Right lobe of liver (tissue), 6 donors: ENCODE results near the gene SH2B2. TPM values are rescaled to one million over a fixed set of nuclear protein-coding genes. Genes with fewer than 3 reads are reported as not detected.
"Not testable (repeated sequence)": the region's sequence is repeated elsewhere in the genome, so short reads cannot be mapped to it uniquely, and the experiment has no call there.

Experiments used
- ATAC-seq, 4 donors: fragments of 200-7000 bp; cut with Tn5 transposase; one replicate each; pipeline ENCODE4 v1.9.1; 2020; ENCODE audit warnings: mild to moderate bottlenecking in 4 of 4, moderate library complexity in 4 of 4
- DNase-seq, 3 donors: peaks; one replicate each; pipeline ENCODE4 v3.0.0-alpha.2; 2020
- H3K27ac ChIP-seq, 3 donors: fragments of 200-600 bp; one replicate each; pipeline ENCODE4 v1.8.0; 2022
- H3K27me3 ChIP-seq, 2 donors: fragments of 200-600 bp; one replicate each; pipeline ENCODE4 v1.8.0; 2022
- H3K36me3 ChIP-seq, 4 donors: fragments of 200-600 bp; sonication (generic) in 1 of 4; one replicate each; pipeline versions ENCODE4 v1.5.1 to v1.8.0; 2017 to 2022; ENCODE audit warnings: control low read depth in 1 of 4
- H3K4me1 ChIP-seq, 4 donors: fragments of 200-600 bp; sonication (generic) in 1 of 4; one replicate each; pipeline versions ENCODE4 v1.5.1 to v1.8.0; 2017 to 2022; ENCODE audit warnings: control low read depth in 1 of 4
- H3K4me3 ChIP-seq, 3 donors: fragments of 200-600 bp; one replicate each; pipeline ENCODE4 v1.8.0; 2022
- H3K9me3 ChIP-seq, 4 donors: fragments of 200-600 bp; sonication (generic) in 1 of 4; one replicate each; pipeline versions ENCODE4 v1.5.1 to v1.8.0; 2017 to 2022; ENCODE audit warnings: control low read depth in 1 of 4
- CTCF ChIP-seq, 4 donors: fragments of 200-600 bp in 3 of 4; fragments of 450-650 bp in 1 of 4; IDR thresholded peaks; one replicate each; pipeline versions ENCODE4 v1.5.1 to v1.8.0; 2016 to 2022; ENCODE audit warnings: antibody characterized with exemption in 4 of 4, mild to moderate bottlenecking in 2 of 4
- POLR2A ChIP-seq: fragments of 450-650 bp; IDR thresholded peaks from one replicate; pipeline ENCODE4 v1.6.1; 2017; ENCODE audit warnings: antibody characterized with exemption, mild to moderate bottlenecking
- WGBS: methylation state at CpG from one replicate; pipeline ENCODE4 v1.1.6; 2018; ENCODE audit warnings: low coverage, low lambda C conversion rate; ENCODE audit not compliant: insufficient coverage; ENCODE audit errors: missing lambda C conversion rate; 5-methylcytosine and 5-hydroxymethylcytosine counted together
- intact Hi-C, 2 donors: fragments of 100-400 bp; cut with DNase I; formaldehyde crosslinking; loops; one replicate each; pipeline versions ENCODE4 v1.11.2 to v1.14.1; 2022
- total RNA-seq, 6 experiments: library from RNA; depleted of rRNA in 2 of 6; stranded (reverse); fragments of >200 nt in 2 of 6; fragmentation: NEBNext Ultra II Directional in 3 of 6; extraction: Animal tissue kit (Norgen Biotek cat#: 25700) in 3 of 6; gene quantifications; one replicate each; pipeline versions ENCODE4 v1.1.0 to v1.2.4, GENCODE V29; 2016 to 2023
- donor health status: DM: no; HTN: yes; CAD: no.
- donor health status: DM: no; HTN: no; CAD: no.
- donor health status: DM: no; HTN: no; CAD: no.
- donor health status: DM: no; HTN: yes; CAD: no.
- donor health status: DM: no; HTN: yes; CAD: no.

SH2B2 gene
- total RNA-seq, 6 experiments from 2014 or later, result 1.7 to 3.1 (median 2.6) TPM

GRCh38 chr7:102296179-102296438 lies 9.4 kb downstream of the SH2B2 start:
- 88% methylated on average over 2 of the region's 6 CpGs for WGBS
- no peak for ATAC-seq
- Histone ChIP-seq H3K36me3 (no peaks in the 10 kb centered on the region), H3K27ac (no peak overlapping the region), H3K27me3 (no peaks in the 10 kb centered on the region), H3K9me3 (no peaks in the 10 kb centered on the region), H3K4me3 (no peak overlapping the region), H3K4me1 (no peaks in the 10 kb centered on the region)
- no peak for DNase-seq
- TF ChIP-seq POLR2A, result no peak
- no peak for TF ChIP-seq CTCF (IDR thresholded peaks at IDR 0.05)
- intact Hi-C loops, result no loop called here

GRCh38 chr7:102296514-102296913 lies 9.8 kb downstream of the SH2B2 start:
- ATAC-seq (no peak), DNase-seq (no peak)
- Histone ChIP-seq H3K9me3 (no peaks in the 10 kb centered on the region), H3K36me3 (no peaks in the 10 kb centered on the region), H3K4me3 (no peak overlapping the region), H3K27me3 (no peaks in the 10 kb centered on the region), H3K4me1 (no peaks in the 10 kb centered on the region), H3K27ac (no peak overlapping the region)
- TF ChIP-seq POLR2A (no peak), CTCF (IDR thresholded peaks at IDR 0.05) (no peak)
- intact Hi-C loops, result no loop called here
- 85% methylated on average over 7 of the region's 7 CpGs for WGBS

- Histone ChIP-seq H3K27ac (no peak overlapping the region), H3K36me3 (no peaks in the 10 kb centered on the region), H3K9me3 (no peaks in the 10 kb centered on the region), H3K4me1 (no peaks in the 10 kb centered on the region), H3K27me3 (no peaks in the 10 kb centered on the region), H3K4me3 (no peak overlapping the region)
- ATAC-seq (no peak), DNase-seq (no peak)
- intact Hi-C loops, result no loop called here
- TF ChIP-seq CTCF (IDR thresholded peaks at IDR 0.05) (no peak), POLR2A (no peak)
- 86% methylated on average over 7 of the region's 10 CpGs for WGBS
Observed at GRCh38 chr7:102297487-102298218, 11.0 kb downstream of the SH2B2 start.

GRCh38 chr7:102300643-102301221 lies 14.1 kb downstream of the SH2B2 start:
- Histone ChIP-seq H3K4me1 (no peaks in the 10 kb centered on the region), H3K27me3 (no peaks in the 10 kb centered on the region), H3K36me3 (no peaks in the 10 kb centered on the region), H3K4me3 (no peak overlapping the region), H3K27ac (no peak overlapping the region), H3K9me3 (no peaks in the 10 kb centered on the region)
- WGBS, result 38% methylated on average over 9 of the region's 84 CpGs
- DNase-seq (no peak), ATAC-seq (no peak)
- intact Hi-C loops, result no loop called here
- TF ChIP-seq POLR2A (no peak), CTCF (IDR thresholded peaks at IDR 0.05) (peak in 1 of 4 donors; percentile 3)

- intact Hi-C loops, H3K4me1 ChIP-seq, H3K27me3 ChIP-seq, H3K4me3 ChIP-seq, H3K36me3 ChIP-seq, ATAC-seq, H3K9me3 ChIP-seq, DNase-seq, H3K27ac ChIP-seq: not testable (repeated sequence)
- WGBS, result 83% methylated on average over 1 of the region's 14 CpGs
Observed at GRCh38 chr7:102301367-102301766, 14.7 kb downstream of the SH2B2 start.
